Measurements from ENCODE around the gene GTF3C2.

DNA sequence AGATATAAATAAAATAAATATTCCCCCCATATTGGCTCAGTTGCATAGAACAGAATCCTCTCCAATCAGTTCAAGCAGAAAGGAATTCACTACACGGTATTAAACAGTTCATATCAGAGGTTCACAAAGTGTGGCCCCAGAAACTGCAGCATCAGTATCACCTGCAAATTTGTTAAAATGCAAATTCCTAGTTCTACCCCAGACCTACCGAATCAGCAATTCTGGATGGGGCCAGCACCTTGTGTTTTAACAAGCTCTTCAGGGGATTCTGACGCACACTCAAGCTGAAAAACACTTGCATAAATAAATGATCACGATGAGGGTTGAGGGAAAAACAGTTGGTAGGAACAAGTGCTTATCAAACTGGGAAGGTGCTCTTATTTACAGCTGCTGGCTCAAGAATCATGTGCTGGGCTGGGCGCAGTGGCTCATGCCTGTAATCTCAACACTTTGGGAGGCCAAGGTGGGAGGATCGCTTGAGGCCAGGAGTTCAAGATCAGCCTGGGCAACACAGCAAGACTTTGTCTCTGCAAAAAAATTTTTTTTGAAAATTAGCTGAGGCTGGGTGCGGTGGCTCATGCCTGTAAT, 6.4 kb downstream of the GTF3C2 start:
- TF ChIP-seq CTCF (conservative IDR thresholded peaks at IDR 0.05; ENCODE audit: low read length) (no peak), EZH2phosphoT487 (IDR thresholded peaks at IDR 0.05; ENCODE audit: borderline replicate concordance) (no peak)

Measured in Loucy (cell line).